Gastroesophageal sphincter (tissue), 4 donors: ENCODE data around the gene SMARCA2. TPM values are rescaled to one million over a fixed set of nuclear protein-coding genes. Genes with fewer than 3 reads are reported as not detected.

ENCODE experiments used
- ATAC-seq: fragments of 150-250 bp; one replicate; pipeline ENCODE4 v1.9.1; 2016; ENCODE audit warnings: mild to moderate bottlenecking, moderate library complexity
- H3K27ac ChIP-seq, 4 donors: fragments of 200-600 bp; sonication (generic) in 3 of 4; 1 replicate in 3 of 4; 2 replicates in 1 of 4; pipeline ENCODE4 v1.5.1; 2016 to 2019
- H3K27me3 ChIP-seq: fragments of 200-600 bp; sonication (generic); one replicate; pipeline ENCODE4 v1.5.1; 2019
- H3K36me3 ChIP-seq, 2 donors: fragments of 200-600 bp; sonication (generic); one replicate each; pipeline ENCODE4 v1.5.1; 2019; ENCODE audit warnings: control low read depth in 1 of 2
- H3K4me1 ChIP-seq, 3 donors: fragments of 200-600 bp; sonication (generic); 1 replicate in 2 of 3; 2 replicates in 1 of 3; pipeline ENCODE4 v1.5.1; 2016 to 2019; ENCODE audit warnings: control low read depth in 2 of 3
- H3K4me3 ChIP-seq, 2 donors: fragments of 200-600 bp; sonication (generic); one replicate each; pipeline ENCODE4 v1.5.1; 2019; ENCODE audit warnings: mild to moderate bottlenecking in 1 of 2, moderate library complexity in 1 of 2
- H3K9me3 ChIP-seq, 3 donors: fragments of 200-600 bp; sonication (generic); one replicate each; pipeline ENCODE4 v1.5.1; 2017 to 2019; ENCODE audit warnings: control low read depth in 2 of 3
- EP300 ChIP-seq: sonication (generic); formaldehyde crosslinking; IDR thresholded peaks from one replicate; pipeline ENCODE4 v1.6.1; 2017; ENCODE audit warnings: antibody characterized with exemption, mild to moderate bottlenecking
- POLR2A ChIP-seq, 2 donors: fragments of 450-650 bp; IDR thresholded peaks; one replicate each; pipeline ENCODE4 v1.6.1; 2017; ENCODE audit warnings: antibody characterized with exemption in 2 of 2, mild to moderate bottlenecking in 2 of 2, moderate library complexity in 1 of 2
- POLR2AphosphoS5 ChIP-seq: sonication (generic); formaldehyde crosslinking; IDR thresholded peaks from one replicate; pipeline ENCODE4 v1.6.1; 2017; ENCODE audit warnings: antibody characterized with exemption
- WGBS, 2 donors: methylation state at CpG; one replicate each; pipeline ENCODE4 v1.1.5; 2018; ENCODE audit warnings: low coverage in 1 of 2; 5-methylcytosine and 5-hydroxymethylcytosine counted together
- total RNA-seq, 4 donors: library from RNA; depleted of rRNA; stranded (reverse); fragments of >200 nt; gene quantifications; one replicate each; pipeline ENCODE4 v1.1.0, GENCODE V29; 2016
- TF ChIP-seq, protein P1 (sequence below), 4 experiments: fragments of 200-600 bp in 2 of 4; fragments of 450-650 bp in 2 of 4; sonication (generic) in 1 of 4; IDR thresholded peaks; one replicate each; pipeline ENCODE4 v1.5.1; 2017 to 2019; ENCODE audit warnings: antibody characterized with exemption in 4 of 4, mild to moderate bottlenecking in 2 of 4, moderate library complexity in 2 of 4

The SMARCA2 gene
- total RNA-seq, 4 donors from 2014 or later, result 90.5 to 133 (median 98.5) TPM

DNA sequence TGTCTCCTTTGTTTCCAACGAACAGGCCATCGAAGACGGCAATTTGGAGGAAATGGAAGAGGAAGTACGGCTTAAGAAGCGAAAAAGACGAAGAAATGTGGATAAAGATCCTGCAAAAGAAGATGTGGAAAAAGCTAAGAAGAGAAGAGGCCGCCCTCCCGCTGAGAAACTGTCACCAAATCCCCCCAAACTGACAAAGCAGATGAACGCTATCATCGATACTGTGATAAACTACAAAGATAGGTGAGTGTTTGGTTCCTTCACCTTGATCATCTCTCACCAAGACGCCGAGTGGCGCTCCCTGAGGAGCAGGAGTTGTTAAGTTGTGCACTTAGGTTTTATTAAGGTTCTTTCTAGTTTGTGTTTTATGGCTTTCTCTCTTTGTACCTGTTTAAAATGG lies 146.5 kb downstream of the SMARCA2 start:
- ATAC-seq, result no peak
- TF ChIP-seq EP300, result no peak
- Histone ChIP-seq H3K27me3 (no peaks in the 10 kb centered on the region), H3K27ac (no peak overlapping the region), H3K4me3 (no peak overlapping the region), H3K36me3 (peaks cover 0 to 16% of the 10 kb centered on the region in 2 donors), H3K4me1 (peaks cover 0 to 26% (median 5%) of the 10 kb centered on the region in 3 donors), H3K9me3 (no peaks in the 10 kb centered on the region)
- 88 to 97% methylated on average over 9 to 11 of the region's 13 CpGs for WGBS, 2 donors

DNA sequence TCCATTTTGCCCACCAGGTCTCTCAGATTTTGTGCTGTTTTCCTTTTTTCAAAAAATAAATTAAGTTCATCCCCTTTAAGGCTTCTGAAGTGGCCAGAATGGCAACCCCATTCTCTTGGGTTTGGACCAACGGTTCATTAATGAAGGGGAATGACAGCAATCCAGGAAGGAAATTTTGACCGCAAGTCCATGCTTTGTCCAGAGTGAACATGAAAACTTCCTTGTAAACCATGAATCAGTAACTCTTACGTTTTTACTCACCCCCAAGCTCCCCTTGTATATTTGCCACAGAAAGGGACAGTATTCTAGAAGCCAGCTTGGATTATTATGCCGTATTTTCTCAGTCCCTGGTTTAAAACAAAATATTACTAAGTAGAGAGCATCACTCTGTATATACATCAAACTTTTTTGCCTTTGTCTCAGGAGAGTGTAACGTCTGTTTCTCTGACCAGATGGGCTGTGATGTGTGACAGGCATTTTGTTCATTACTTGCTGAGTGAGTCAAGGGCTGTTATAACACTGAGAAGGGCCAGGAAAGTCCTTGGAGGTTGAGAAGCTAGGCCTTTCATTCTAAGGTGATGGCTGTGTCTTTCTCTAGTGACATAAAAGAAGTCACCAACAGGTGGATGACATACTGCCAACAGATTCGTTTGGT lies 148.2 kb downstream of the SMARCA2 start:
- ATAC-seq, result no peak
- Histone ChIP-seq H3K9me3 (no peaks in the 10 kb centered on the region), H3K4me1 (peaks cover 0 to 16% (median 0%) of the 10 kb centered on the region in 3 donors), H3K36me3 (peaks cover 0 to 25% of the 10 kb centered on the region in 2 donors), H3K4me3 (no peak overlapping the region), H3K27me3 (no peaks in the 10 kb centered on the region), H3K27ac (no peak overlapping the region)
- TF ChIP-seq POLR2A (IDR thresholded peaks at IDR 0.05) (no peak), EP300 (no peak), POLR2AphosphoS5 (no peak)
- TF ChIP-seq, protein P1, sequence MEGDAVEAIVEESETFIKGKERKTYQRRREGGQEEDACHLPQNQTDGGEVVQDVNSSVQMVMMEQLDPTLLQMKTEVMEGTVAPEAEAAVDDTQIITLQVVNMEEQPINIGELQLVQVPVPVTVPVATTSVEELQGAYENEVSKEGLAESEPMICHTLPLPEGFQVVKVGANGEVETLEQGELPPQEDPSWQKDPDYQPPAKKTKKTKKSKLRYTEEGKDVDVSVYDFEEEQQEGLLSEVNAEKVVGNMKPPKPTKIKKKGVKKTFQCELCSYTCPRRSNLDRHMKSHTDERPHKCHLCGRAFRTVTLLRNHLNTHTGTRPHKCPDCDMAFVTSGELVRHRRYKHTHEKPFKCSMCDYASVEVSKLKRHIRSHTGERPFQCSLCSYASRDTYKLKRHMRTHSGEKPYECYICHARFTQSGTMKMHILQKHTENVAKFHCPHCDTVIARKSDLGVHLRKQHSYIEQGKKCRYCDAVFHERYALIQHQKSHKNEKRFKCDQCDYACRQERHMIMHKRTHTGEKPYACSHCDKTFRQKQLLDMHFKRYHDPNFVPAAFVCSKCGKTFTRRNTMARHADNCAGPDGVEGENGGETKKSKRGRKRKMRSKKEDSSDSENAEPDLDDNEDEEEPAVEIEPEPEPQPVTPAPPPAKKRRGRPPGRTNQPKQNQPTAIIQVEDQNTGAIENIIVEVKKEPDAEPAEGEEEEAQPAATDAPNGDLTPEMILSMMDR (IDR thresholded peaks at IDR 0.05), result no peak
- 73 to 75% methylated on average over 5 to 6 of the region's 6 CpGs for WGBS, 2 donors

DNA sequence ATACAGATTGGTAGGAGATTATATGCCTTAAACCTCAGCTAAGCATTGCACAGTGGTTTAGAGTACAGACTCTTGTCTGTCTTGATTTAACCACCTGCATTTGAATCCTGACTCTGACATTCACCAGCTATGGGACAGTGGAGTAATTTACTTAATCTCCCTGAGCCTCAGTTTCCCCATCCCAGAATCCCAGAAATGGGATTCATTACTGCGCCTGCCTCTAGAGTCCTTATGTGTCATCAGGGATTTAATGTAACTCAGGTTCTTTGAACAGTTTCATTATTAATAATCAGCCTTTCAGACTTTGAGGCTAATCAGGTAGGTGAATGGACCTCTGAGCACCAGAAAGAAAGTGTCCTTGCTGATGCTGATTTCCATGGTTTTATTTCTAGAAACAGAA lies 149.1 kb downstream of the SMARCA2 start:
- Histone ChIP-seq H3K27ac (no peak overlapping the region), H3K4me1 (peaks cover 0 to 16% (median 0%) of the 10 kb centered on the region in 3 donors), H3K36me3 (peaks cover 0 to 32% of the 10 kb centered on the region in 2 donors), H3K27me3 (no peaks in the 10 kb centered on the region), H3K4me3 (no peak overlapping the region), H3K9me3 (no peaks in the 10 kb centered on the region)
- 100% methylated on average over 1 of the region's 1 CpG for WGBS, 2 donors
- ATAC-seq, result no peak
- TF ChIP-seq EP300, result no peak
- no peak for TF ChIP-seq POLR2A (IDR thresholded peaks at IDR 0.05)
- TF ChIP-seq POLR2AphosphoS5, result no peak
- TF ChIP-seq, protein P1 (IDR thresholded peaks at IDR 0.05), result no peak

DNA sequence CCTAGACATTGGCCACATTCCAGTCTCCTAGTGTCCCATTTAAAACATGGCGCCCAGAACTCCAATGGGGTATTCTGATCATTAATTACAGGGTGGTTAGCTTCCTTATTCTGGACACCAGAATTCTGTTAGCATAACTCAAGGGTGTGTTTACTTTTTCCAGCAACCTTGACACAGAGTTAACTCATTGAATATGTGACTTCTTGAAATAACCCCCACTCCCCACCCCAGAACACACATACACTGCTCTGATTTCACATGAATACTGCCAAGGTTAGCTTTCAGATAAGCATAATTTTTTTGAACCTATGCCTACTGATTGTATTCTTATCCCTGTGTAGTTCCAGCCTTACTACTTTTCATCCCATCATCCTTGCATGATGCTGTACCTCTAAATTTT lies 151.1 kb downstream of the SMARCA2 start:
- no peaks in the 10 kb centered on the region for H3K9me3 ChIP-seq
- no peak overlapping the region for H3K27ac ChIP-seq
- no peaks in the 10 kb centered on the region for H3K27me3 ChIP-seq
- 60% methylated on average over 1 of the region's 1 CpG; no CpG with 5 or more reads in 1 of the 2 donors for WGBS, 2 donors
- H3K4me1 ChIP-seq, result peaks cover 0 to 4% (median 0%) of the 10 kb centered on the region in 3 donors
- H3K4me3 ChIP-seq, result no peak overlapping the region
- peaks cover 0 to 49% of the 10 kb centered on the region in 2 donors for H3K36me3 ChIP-seq
- ATAC-seq, result no peak
- TF ChIP-seq, protein P1 (IDR thresholded peaks at IDR 0.05), result no peak
- TF ChIP-seq POLR2AphosphoS5 (no peak), POLR2A (IDR thresholded peaks at IDR 0.05) (no peak)

DNA sequence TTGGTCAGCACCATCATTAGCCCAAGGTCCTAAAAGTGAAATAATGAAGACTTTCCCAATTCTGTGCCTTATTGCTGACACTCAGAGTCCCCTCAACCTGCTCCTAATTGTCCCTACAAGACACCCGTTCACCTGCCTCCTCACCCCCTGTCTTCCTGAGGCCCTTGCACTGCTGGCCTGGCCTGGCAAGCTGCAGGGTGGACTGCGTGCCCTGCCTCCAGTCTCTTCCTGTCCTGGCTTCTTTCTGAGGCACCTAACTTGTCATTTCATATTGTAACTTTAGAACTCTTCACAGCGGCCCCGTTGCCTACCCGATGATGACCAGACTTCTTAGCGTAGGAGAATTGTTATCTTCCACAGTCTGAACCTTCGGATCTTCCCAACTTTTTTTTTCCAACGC lies 153.9 kb downstream of the SMARCA2 start:
- TF ChIP-seq, protein P1 (IDR thresholded peaks at IDR 0.05), result no peak
- no peak for TF ChIP-seq POLR2AphosphoS5
- no peak for TF ChIP-seq POLR2A (IDR thresholded peaks at IDR 0.05)
- no peak for TF ChIP-seq EP300
- H3K4me3 ChIP-seq, result no peak overlapping the region
- no peaks in the 10 kb centered on the region for H3K27me3 ChIP-seq
- H3K36me3 ChIP-seq, result peaks cover 0 to 57% of the 10 kb centered on the region in 2 donors
- H3K4me1 ChIP-seq, result peaks cover 0 to 6% (median 0%) of the 10 kb centered on the region in 3 donors
- H3K9me3 ChIP-seq, result no peaks in the 10 kb centered on the region
- no peak overlapping the region for H3K27ac ChIP-seq
- 88 to 96% methylated on average over 6 to 8 of the region's 8 CpGs for WGBS, 2 donors
- ATAC-seq, result no peak
